Immature natural killer cell (primary cell): Measurements from ENCODE around the gene ADAMTSL3. TPM values are rescaled to one million over a fixed set of nuclear protein-coding genes. Genes with fewer than 3 reads are reported as not detected.
"Not testable (repeated sequence)": the region's sequence is repeated elsewhere in the genome, so short reads cannot be mapped to it uniquely, and the experiment has no call there.

Source experiments
- DNase-seq, 3 donors: peaks; one replicate each; pipeline ENCODE4 v3.0.0; 2022; ENCODE audit warnings: mixed read lengths in 1 of 3
- H3K27ac Mint-ChIP-seq, 6 donors: one replicate each; pipeline ENCODE4 v1.8.0; 2020; ENCODE audit warnings: mixed read lengths in 6 of 6, mild to moderate bottlenecking in 5 of 6, inconsistent platforms in 4 of 6, moderate library complexity in 3 of 6
- H3K27me3 Mint-ChIP-seq, 3 donors: one replicate each; pipeline ENCODE4 v1.8.0; 2020 to 2021; ENCODE audit warnings: low read depth in 3 of 3, mild to moderate bottlenecking in 3 of 3, mixed read lengths in 3 of 3, moderate library complexity in 3 of 3, inconsistent platforms in 1 of 3
- H3K36me3 Mint-ChIP-seq, 3 donors: one replicate each; pipeline ENCODE4 v1.8.0; 2020; ENCODE audit warnings: mixed read lengths in 3 of 3, inconsistent platforms in 2 of 3, mild to moderate bottlenecking in 2 of 3
- H3K4me1 Mint-ChIP-seq, 2 donors: one replicate each; pipeline ENCODE4 v1.8.0; 2020; ENCODE audit warnings: inconsistent platforms in 2 of 2, mild to moderate bottlenecking in 2 of 2, mixed read lengths in 2 of 2, moderate library complexity in 1 of 2
- H3K4me3 Mint-ChIP-seq, 5 donors: one replicate each; pipeline ENCODE4 v1.8.0; 2020; ENCODE audit warnings: mild to moderate bottlenecking in 5 of 5, mixed read lengths in 5 of 5, inconsistent platforms in 3 of 5, moderate library complexity in 3 of 5
- H3K9me3 Mint-ChIP-seq, 6 donors: one replicate each; pipeline ENCODE4 v1.8.0; 2020; ENCODE audit warnings: mild to moderate bottlenecking in 6 of 6, mixed read lengths in 6 of 6, inconsistent platforms in 4 of 6, moderate library complexity in 3 of 6
- polyA plus RNA-seq, 3 donors: library from polyadenylated mRNA; unstranded; fragments of 300-500 nt; fragmentation: Illumina TruSeq; gene quantifications; one replicate each; pipeline ENCODE4 v1.2.3, GENCODE V29; 2021

ADAMTSL3 gene
- polyA plus RNA-seq, 3 donors from 2014 or later = not detected

DNA sequence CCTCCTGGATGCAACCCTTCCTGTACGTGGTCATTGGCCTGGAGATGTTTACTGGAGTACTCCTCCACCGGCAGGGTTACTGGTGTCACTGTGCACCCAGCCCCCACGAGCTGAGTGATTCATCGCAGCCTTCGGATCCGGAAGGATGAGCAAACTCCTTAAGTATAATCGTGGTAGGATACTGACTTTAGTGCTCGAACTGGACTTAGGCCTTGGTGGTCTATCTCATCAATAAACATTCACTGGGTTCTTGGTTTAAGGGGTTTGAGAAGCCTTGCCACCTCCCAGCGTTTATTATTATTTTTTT is 426.8 kb downstream of the ADAMTSL3 start:
- H3K9me3 Mint-ChIP-seq, DNase-seq, H3K27ac Mint-ChIP-seq, H3K36me3 Mint-ChIP-seq: not testable (repeated sequence)
- Mint-ChIP-seq H3K4me3 (peak overlapping the region; percentile 40 to 76 (median 67)), H3K27me3 (peaks cover 12 to 31% (median 20%) of the 10 kb centered on the region in 3 donors), H3K4me1 (peaks cover 4 to 17% of the 10 kb centered on the region in 2 donors)

- Mint-ChIP-seq H3K9me3 (peaks cover 0 to 7% (median 3%) of the 10 kb centered on the region in 6 donors), H3K36me3 (no peaks in the 10 kb centered on the region), H3K27me3 (peaks cover 12 to 30% (median 19%) of the 10 kb centered on the region in 3 donors), H3K4me3 (peak overlapping the region in 2 of 5 donors; percentile 1 to 2), H3K4me1 (peaks cover 4 to 17% of the 10 kb centered on the region in 2 donors), H3K27ac (no peak overlapping the region)
- no peak for DNase-seq
Measured at GRCh38 chr15:84081391-84082168, 427.7 kb downstream of the ADAMTSL3 start.

DNA sequence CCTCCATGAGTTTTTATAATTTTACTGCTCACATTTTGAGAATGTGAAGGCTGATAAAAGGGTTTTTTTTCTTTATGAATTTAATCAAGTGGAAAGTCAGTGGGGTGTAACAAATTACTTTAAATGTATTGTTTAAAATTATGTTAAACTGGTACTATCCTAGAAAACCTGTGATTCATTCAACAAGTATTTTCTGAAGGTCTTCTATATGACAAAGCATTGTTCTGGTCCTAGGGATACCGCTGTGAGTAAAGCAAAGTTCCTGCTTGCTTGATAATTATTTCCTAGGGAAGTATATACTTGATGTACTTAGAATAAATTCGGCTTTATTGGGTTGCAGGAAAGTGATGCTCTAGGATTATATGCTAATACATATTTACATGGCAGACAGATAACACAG is 428.8 kb downstream of the ADAMTSL3 start:
- peaks cover 0 to 5% (median under 1%) of the 10 kb centered on the region in 6 donors for H3K9me3 Mint-ChIP-seq
- H3K27ac Mint-ChIP-seq = no peak overlapping the region
- peaks cover 4 to 17% of the 10 kb centered on the region in 2 donors for H3K4me1 Mint-ChIP-seq
- H3K27me3 Mint-ChIP-seq = peaks cover 12 to 29% (median 16%) of the 10 kb centered on the region in 3 donors
- H3K36me3 Mint-ChIP-seq = no peaks in the 10 kb centered on the region
- no peak overlapping the region for H3K4me3 Mint-ChIP-seq
- no peak for DNase-seq

DNA sequence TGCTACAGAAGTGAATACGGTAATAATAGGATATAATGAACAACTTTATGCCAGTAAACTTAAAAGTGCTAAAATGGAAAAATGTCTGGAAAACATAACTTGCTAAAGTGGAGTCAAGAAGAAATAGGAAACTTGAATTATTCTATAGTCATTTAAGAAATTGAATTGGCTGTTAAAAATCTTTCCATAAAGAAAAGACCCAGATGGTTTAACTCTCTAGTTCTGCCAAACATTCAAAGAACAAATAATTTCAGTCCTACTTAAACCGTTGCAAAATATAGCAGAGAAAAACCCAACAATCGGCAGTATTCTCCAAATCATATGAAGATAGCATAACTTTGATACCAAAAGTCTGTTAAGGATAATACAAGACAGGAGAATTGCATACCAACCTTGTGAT is 432.1 kb downstream of the ADAMTSL3 start:
- not testable (repeated sequence) for H3K27ac Mint-ChIP-seq, H3K4me3 Mint-ChIP-seq, H3K36me3 Mint-ChIP-seq, H3K9me3 Mint-ChIP-seq, H3K4me1 Mint-ChIP-seq, DNase-seq
- H3K27me3 Mint-ChIP-seq = peaks cover 7 to 10% (median 8%) of the 10 kb centered on the region in 3 donors

Other genes starting within 250 kb of the ADAMTSL3 start
- gene SH3GL3, start 206.8 kb upstream of the ADAMTSL3 start, polyA plus RNA-seq = not detected